Esophagus (tissue), 2 donors: ENCODE data around the gene GLIS2. TPM values are rescaled to one million over a fixed set of nuclear protein-coding genes. Genes with fewer than 3 reads are reported as not detected.

Source experiments
- H3K27ac ChIP-seq, 2 donors: one replicate each; pipeline ENCODE4 v1.5.1; 2013; ENCODE audit warnings: low read depth in 2 of 2, mild to moderate bottlenecking in 2 of 2, inconsistent platforms in 1 of 2, low read length in 1 of 2, moderate library complexity in 1 of 2
- H3K27me3 ChIP-seq, 2 donors: one replicate each; pipeline ENCODE4 v1.6.1; 2013; ENCODE audit warnings: low read length in 2 of 2, control low read depth in 1 of 2, mild to moderate bottlenecking in 1 of 2; ENCODE audit not compliant: insufficient read depth in 2 of 2, control insufficient read depth in 1 of 2
- H3K36me3 ChIP-seq, 2 donors: one replicate each; pipeline ENCODE4 v1.6.1; 2013; ENCODE audit warnings: low read length in 1 of 2; ENCODE audit not compliant: control insufficient read depth in 2 of 2, insufficient read depth in 2 of 2
- H3K4me1 ChIP-seq, 2 donors: one replicate each; pipeline ENCODE4 v1.6.1; 2013; ENCODE audit warnings: low read length in 1 of 2; ENCODE audit not compliant: control insufficient read depth in 2 of 2, insufficient read depth in 2 of 2
- H3K4me3 ChIP-seq, 2 donors: one replicate each; pipeline ENCODE4 v1.5.1; 2013; ENCODE audit warnings: low read length in 2 of 2, mild to moderate bottlenecking in 2 of 2, low read depth in 1 of 2, moderate library complexity in 1 of 2
- H3K9me3 ChIP-seq, 2 donors: one replicate each; pipeline ENCODE4 v1.6.1; 2013; ENCODE audit warnings: mild to moderate bottlenecking in 2 of 2, low read depth in 1 of 2, low read length in 1 of 2, moderate library complexity in 1 of 2; ENCODE audit not compliant: control insufficient read depth in 2 of 2, insufficient read depth in 1 of 2
- WGBS, 2 donors: extraction: QIAGEN DNeasy Blood & Tissue Kit; methylation state at CpG; one replicate each; pipeline ENCODE4 v1.1.7; 2013; 5-methylcytosine and 5-hydroxymethylcytosine counted together
- polyA plus RNA-seq, 2 donors: library from polyadenylated mRNA; stranded (reverse); fragments of 200-250 nt; gene quantifications; one replicate each; pipeline ENCODE4 v1.2.3, GENCODE V29; 2013
- donor health status: healthy with polysubstance abuse.
- donor health status: Bipolar disorder and iron deficiency.

Gene GLIS2
- polyA plus RNA-seq, 2 donors = 1.2 to 1.6 TPM

GRCh38 chr16:4358831-4359561, 43.1 kb downstream of the GLIS2 start:
- Histone ChIP-seq H3K27ac (no peak overlapping the region), H3K4me1 (peaks cover 3 to 6% of the 10 kb centered on the region in 2 donors), H3K36me3 (peaks cover 0 to 29% of the 10 kb centered on the region in 2 donors), H3K4me3 (no peak overlapping the region), H3K9me3 (no peaks in the 10 kb centered on the region), H3K27me3 (no peaks in the 10 kb centered on the region)
- 46 to 50% methylated on average over 18 to 19 of the region's 19 CpGs for WGBS, 2 donors

GRCh38 chr16:4359914-4360313, 44.0 kb downstream of the GLIS2 start:
- Histone ChIP-seq H3K36me3 (peaks cover 0 to 34% of the 10 kb centered on the region in 2 donors), H3K4me1 (peaks cover 3 to 6% of the 10 kb centered on the region in 2 donors), H3K27me3 (no peaks in the 10 kb centered on the region), H3K4me3 (no peak overlapping the region), H3K9me3 (no peaks in the 10 kb centered on the region), H3K27ac (no peak overlapping the region)
- WGBS, 2 donors = 96% methylated on average over 3 of the region's 3 CpGs

- Histone ChIP-seq H3K4me1 (peaks cover 3 to 6% of the 10 kb centered on the region in 2 donors), H3K36me3 (peaks cover 0 to 36% of the 10 kb centered on the region in 2 donors), H3K4me3 (no peak overlapping the region), H3K27me3 (no peaks in the 10 kb centered on the region), H3K9me3 (no peaks in the 10 kb centered on the region), H3K27ac (no peak overlapping the region)
- 85 to 89% methylated on average over 7 to 11 of the region's 11 CpGs for WGBS, 2 donors
These were observed 44.7 kb downstream of the GLIS2 start for GRCh38 chr16:4360538-4361021.

GRCh38 chr16:4361033-4361943, 45.4 kb downstream of the GLIS2 start:
- no peak overlapping the region for H3K4me3 ChIP-seq
- peaks cover 0 to 39% of the 10 kb centered on the region in 2 donors for H3K36me3 ChIP-seq
- WGBS, 2 donors = 96 to 97% methylated on average over 27 to 28 of the region's 28 CpGs
- H3K9me3 ChIP-seq = no peaks in the 10 kb centered on the region
- no peaks in the 10 kb centered on the region for H3K27me3 ChIP-seq
- peaks cover 3 to 6% of the 10 kb centered on the region in 2 donors for H3K4me1 ChIP-seq
- no peak overlapping the region for H3K27ac ChIP-seq

- H3K27me3 ChIP-seq = no peaks in the 10 kb centered on the region
- no peaks in the 10 kb centered on the region for H3K9me3 ChIP-seq
- peaks cover 3 to 8% of the 10 kb centered on the region in 2 donors for H3K4me1 ChIP-seq
- H3K27ac ChIP-seq = no peak overlapping the region
- WGBS, 2 donors = 89 to 90% methylated on average over 12 of the region's 12 CpGs
- H3K4me3 ChIP-seq = no peak overlapping the region
- peaks cover 0 to 39% of the 10 kb centered on the region in 2 donors for H3K36me3 ChIP-seq
These were observed 46.1 kb downstream of the GLIS2 start for GRCh38 chr16:4361944-4362311.

GRCh38 chr16:4362476-4363135, 46.7 kb downstream of the GLIS2 start:
- 84 to 87% methylated on average over 19 of the region's 19 CpGs for WGBS, 2 donors
- Histone ChIP-seq H3K9me3 (no peaks in the 10 kb centered on the region), H3K4me3 (no peak overlapping the region), H3K4me1 (peaks cover 3 to 15% of the 10 kb centered on the region in 2 donors), H3K27ac (no peak overlapping the region), H3K36me3 (peaks cover 0 to 42% of the 10 kb centered on the region in 2 donors), H3K27me3 (no peaks in the 10 kb centered on the region)

- Histone ChIP-seq H3K4me1 (peaks cover 9 to 26% of the 10 kb centered on the region in 2 donors), H3K27me3 (no peaks in the 10 kb centered on the region), H3K9me3 (no peaks in the 10 kb centered on the region), H3K36me3 (peaks cover 0 to 38% of the 10 kb centered on the region in 2 donors), H3K4me3 (no peak overlapping the region), H3K27ac (no peak overlapping the region)
- 93% methylated on average over 35 to 37 of the region's 37 CpGs for WGBS, 2 donors
These were observed 48.5 kb downstream of the GLIS2 start for GRCh38 chr16:4364196-4365013.

GRCh38 chr16:4365014-4365406, 49.1 kb downstream of the GLIS2 start:
- no peak overlapping the region for H3K4me3 ChIP-seq
- WGBS, 2 donors = 94% methylated on average over 10 of the region's 10 CpGs
- H3K4me1 ChIP-seq = peaks cover 10 to 26% of the 10 kb centered on the region in 2 donors
- H3K27me3 ChIP-seq = no peaks in the 10 kb centered on the region
- no peak overlapping the region for H3K27ac ChIP-seq
- H3K9me3 ChIP-seq = no peaks in the 10 kb centered on the region
- H3K36me3 ChIP-seq = peaks cover 0 to 37% of the 10 kb centered on the region in 2 donors
